ENCODE data around the gene STRAP. TPM values are rescaled to one million over a fixed set of nuclear protein-coding genes. Genes with fewer than 3 reads are reported as not detected.

Gene STRAP
- total and polyA plus RNA-seq, 9 of the 15 experiments (the other 6 are each of a cell fraction or from before 2014, with no cell fraction given), result 58.5 to 134 (median 89.5) TPM

GRCh38 chr12:15882118-15882971 is at the start of gene STRAP (continued):
- TF ChIP-seq MAZ (CRISPR knock-in tag; conservative IDR thresholded peaks at IDR 0.05 in 1 of 2, IDR thresholded peaks at IDR 0.05 in 1 of 2), result no peak; a peak in 1 of 4 replicates
- TF ChIP-seq SRSF7 (optimal IDR thresholded peaks at IDR 0.05; ENCODE audit: low read depth, low read length), result no peak
- peak; percentile 67; the same call in 1 of the 2 replicates for TF ChIP-seq POLR2AphosphoS5 (IDR thresholded peaks at IDR 0.05; ENCODE audit: control insufficient read depth, insufficient read depth, low read depth, low read length)
- TF ChIP-seq, protein P1, sequence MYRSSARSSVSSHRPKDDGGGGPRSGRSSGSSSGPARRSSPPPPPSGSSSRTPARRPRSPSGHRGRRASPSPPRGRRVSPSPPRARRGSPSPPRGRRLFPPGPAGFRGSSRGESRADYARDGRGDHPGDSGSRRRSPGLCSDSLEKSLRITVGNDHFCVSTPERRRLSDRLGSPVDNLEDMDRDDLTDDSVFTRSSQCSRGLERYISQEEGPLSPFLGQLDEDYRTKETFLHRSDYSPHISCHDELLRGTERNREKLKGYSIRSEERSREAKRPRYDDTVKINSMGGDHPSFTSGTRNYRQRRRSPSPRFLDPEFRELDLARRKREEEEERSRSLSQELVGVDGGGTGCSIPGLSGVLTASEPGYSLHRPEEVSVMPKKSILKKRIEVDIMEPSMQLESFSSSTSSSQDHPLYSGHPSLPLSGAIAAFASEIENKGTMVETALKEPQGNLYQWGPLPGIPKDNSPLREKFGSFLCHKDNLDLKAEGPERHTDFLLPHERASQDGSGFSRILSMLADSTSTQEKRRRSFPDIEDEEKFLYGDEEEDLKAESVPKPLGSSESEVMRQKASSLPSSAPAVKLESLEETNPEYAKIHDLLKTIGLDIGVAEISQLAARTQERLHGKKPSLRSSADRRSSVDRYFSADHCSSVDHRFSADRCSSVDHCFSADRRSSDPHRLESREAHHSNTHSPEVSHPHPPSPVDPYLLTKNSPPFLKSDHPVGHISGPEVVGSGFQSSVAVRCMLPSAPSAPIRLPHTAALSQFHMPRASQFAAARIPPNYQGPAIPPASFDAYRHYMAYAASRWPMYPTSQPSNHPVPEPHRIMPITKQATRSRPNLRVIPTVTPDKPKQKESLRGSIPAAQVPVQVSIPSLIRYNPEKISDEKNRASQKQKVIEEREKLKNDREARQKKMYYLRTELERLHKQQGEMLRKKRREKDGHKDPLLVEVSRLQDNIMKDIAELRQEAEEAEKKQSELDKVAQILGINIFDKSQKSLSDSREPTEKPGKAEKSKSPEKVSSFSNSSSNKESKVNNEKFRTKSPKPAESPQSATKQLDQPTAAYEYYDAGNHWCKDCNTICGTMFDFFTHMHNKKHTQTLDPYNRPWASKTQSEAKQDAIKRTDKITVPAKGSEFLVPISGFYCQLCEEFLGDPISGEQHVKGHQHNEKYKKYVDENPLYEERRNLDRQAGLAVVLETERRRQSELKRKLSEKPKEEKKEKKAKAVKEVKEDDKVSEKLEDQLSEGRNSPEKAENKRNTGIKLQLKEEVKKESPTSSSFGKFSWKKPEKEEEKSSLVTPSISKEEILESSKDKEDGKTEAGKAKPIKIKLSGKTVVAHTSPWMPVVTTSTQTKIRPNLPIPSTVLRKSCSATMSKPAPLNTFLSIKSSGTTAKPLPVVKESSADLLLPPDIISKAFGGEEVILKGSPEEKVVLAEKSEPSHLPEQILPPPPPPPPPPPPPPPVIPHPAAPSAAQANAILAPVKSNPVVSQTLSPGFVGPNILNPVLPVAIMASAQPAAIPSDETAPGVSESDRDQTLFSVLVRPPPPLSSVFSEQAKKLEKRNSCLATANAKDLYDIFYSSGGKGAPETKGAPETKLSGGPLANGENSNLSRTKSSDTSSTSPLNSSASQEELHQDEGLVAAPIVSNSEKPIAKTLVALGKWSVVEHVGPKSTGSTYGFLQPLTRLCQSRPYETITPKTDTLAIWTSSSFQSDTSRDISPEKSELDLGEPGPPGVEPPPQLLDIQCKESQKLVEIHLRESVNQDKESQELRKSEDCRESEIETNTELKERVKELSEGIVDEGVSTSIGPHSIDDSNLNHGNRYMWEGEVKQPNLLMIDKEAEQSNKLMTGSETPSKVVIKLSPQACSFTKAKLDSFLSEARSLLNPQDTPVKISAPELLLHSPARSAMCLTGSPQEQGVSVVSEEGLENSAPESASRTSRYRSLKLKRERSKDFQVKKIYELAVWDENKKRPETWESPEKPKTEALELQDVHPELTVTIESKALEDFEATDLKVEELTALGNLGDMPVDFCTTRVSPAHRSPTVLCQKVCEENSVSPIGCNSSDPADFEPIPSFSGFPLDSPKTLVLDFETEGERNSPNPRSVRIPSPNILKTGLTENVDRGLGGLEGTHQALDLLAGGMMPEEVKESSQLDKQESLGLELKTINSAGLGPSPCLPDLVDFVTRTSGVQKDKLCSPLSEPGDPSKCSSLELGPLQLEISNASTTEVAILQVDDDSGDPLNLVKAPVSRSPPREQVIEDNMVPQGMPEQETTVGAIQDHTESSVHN (IDR thresholded peaks at IDR 0.05; ENCODE audit: borderline replicate concordance in 1 of 2, low read depth in 1 of 2), result no peak
- peak; percentile 57 for TF ChIP-seq SMAD1 (IDR thresholded peaks at IDR 0.05; ENCODE audit: low read depth, low read length, partially characterized antibody)
- peak; percentile 82 for TF ChIP-seq TAF1 (IDR thresholded peaks at IDR 0.05; ENCODE audit: control insufficient read depth, extremely low read depth, insufficient read depth, low read length, severe bottlenecking)
- TF ChIP-seq ZKSCAN1 (IDR thresholded peaks at IDR 0.05; ENCODE audit: low read depth, low read length), result 0 out of 2 replicates have a peak, but pooled peaks have one; percentile 15
- TF ChIP-seq HCFC1 (IDR thresholded peaks at IDR 0.05; ENCODE audit: low read depth, low read length), result 0 out of 2 replicates have a peak, but pooled peaks have one; percentile 3
- no peak for TF ChIP-seq CTCFL (IDR thresholded peaks at IDR 0.05; ENCODE audit: borderline replicate concordance, insufficient read depth, low read depth, low read length, poor library complexity, severe bottlenecking)
- peak; percentile 57; the same call in 1 of the 2 replicates for TF ChIP-seq RFX1 (IDR thresholded peaks at IDR 0.05)
- TF ChIP-seq ZC3H4 (CRISPR knock-in tag; IDR thresholded peaks at IDR 0.05; ENCODE audit: borderline replicate concordance), result no peak
- TF ChIP-seq PML (IDR thresholded peaks at IDR 0.05; ENCODE audit: low read length), result peak; percentile 69
- peak; percentile 17 for TF ChIP-seq DACH1 (IDR thresholded peaks at IDR 0.05; ENCODE audit: partially characterized antibody)
- TF ChIP-seq THRAP3 (IDR thresholded peaks at IDR 0.05; ENCODE audit: borderline replicate concordance), result no peak
- TF ChIP-seq MCM2 (IDR thresholded peaks at IDR 0.05; ENCODE audit: low read depth), result no peak
- TF ChIP-seq ZNF143 (CRISPR knock-in tag; IDR thresholded peaks at IDR 0.05), result no peak
- TF ChIP-seq ESRRA (IDR thresholded peaks at IDR 0.05; ENCODE audit: borderline replicate concordance, low read depth), result no peak
